Measurements from ENCODE around the gene CD300LF.
A peak's percentile ranks its signal among the peaks of the same experiment; 100 is the strongest.

Gene CD300LF

GRCh38 chr17:74750039-74750326 is 37.3 kb upstream of the CD300LF start:
- Mint-ChIP-seq H3K27ac (peak overlapping the region; percentile 83 to 94), H3K27me3 (no peaks in the 10 kb centered on the region), H3K4me3 (peak overlapping the region; percentile 91 to 95), H3K9me3 (no peaks in the 10 kb centered on the region), H3K4me1 (peaks cover 78% of the 10 kb centered on the region)
- DNase-seq, result no peak
- ATAC-seq, result no peak

- Mint-ChIP-seq H3K4me3 (peak overlapping the region; percentile 91 to 95), H3K27me3 (no peaks in the 10 kb centered on the region), H3K9me3 (no peaks in the 10 kb centered on the region), H3K4me1 (peaks cover 78% of the 10 kb centered on the region), H3K27ac (peak overlapping the region; percentile 83 to 94)
- DNase-seq, result peak in 1 of 2 donors; percentile 68
- peak; percentile 46 for ATAC-seq
Observed at GRCh38 chr17:74749279-74750038, 36.7 kb upstream of the CD300LF start.

- peak; percentile 88 for ATAC-seq
- peak within 1 kb of the TSS; percentile 91 to 95 for H3K4me3 Mint-ChIP-seq
- peaks cover 4 to 5% of the 10 kb centered on the region in 2 donors for H3K9me3 Mint-ChIP-seq
- H3K4me1 Mint-ChIP-seq, result peaks cover 78% of the 10 kb centered on the region
- peak within 1 kb of the TSS; percentile 94 to 95 for H3K27ac Mint-ChIP-seq
- peak; percentile 95 to 97 for DNase-seq
- H3K27me3 Mint-ChIP-seq, result no peaks in the 10 kb centered on the region
Observed at GRCh38 chr17:74748529-74749278, 36.0 kb upstream of the CD300LF start, which contains the start of gene NHERF1. TSS of gene NHERF1 (plus strand) at chr17:74748628. CDS start at chr17:74748847, 219 bp downstream.

- no peaks in the 10 kb centered on the region for H3K27me3 Mint-ChIP-seq
- H3K27ac Mint-ChIP-seq, result peak overlapping the region in 1 of 2 donors; percentile 68
- peaks cover 78% of the 10 kb centered on the region for H3K4me1 Mint-ChIP-seq
Observed at GRCh38 chr17:74748279-74748528, 35.5 kb upstream of the CD300LF start.

GRCh38 chr17:74746922-74747321 is 34.2 kb upstream of the CD300LF start:
- DNase-seq, result no peak
- H3K27ac Mint-ChIP-seq, result peak overlapping the region in 1 of 2 donors; percentile 43
- peaks cover 78% of the 10 kb centered on the region for H3K4me1 Mint-ChIP-seq

More at GRCh38 chr17:74748279-74748528, 35.5 kb upstream of the CD300LF start:
- Mint-ChIP-seq H3K4me3 (peak overlapping the region; percentile 64 to 76), H3K9me3 (peaks cover 5 to 10% of the 10 kb centered on the region in 2 donors)
- DNase-seq (no peak), ATAC-seq (no peak)

GRCh38 chr17:74746376-74746775 is 33.7 kb upstream of the CD300LF start:
- peak overlapping the region in 1 of 2 donors; percentile 55 for H3K4me3 Mint-ChIP-seq
- no peaks in the 10 kb centered on the region for H3K27me3 Mint-ChIP-seq
- DNase-seq (no peak), ATAC-seq (no peak)
- no peak overlapping the region for H3K27ac Mint-ChIP-seq
- H3K9me3 Mint-ChIP-seq, result peaks cover 5 to 11% of the 10 kb centered on the region in 2 donors
- peaks cover 78% of the 10 kb centered on the region for H3K4me1 Mint-ChIP-seq

More at GRCh38 chr17:74746922-74747321, 34.2 kb upstream of the CD300LF start:
- ATAC-seq, result no peak
- peaks cover 5 to 11% of the 10 kb centered on the region in 2 donors for H3K9me3 Mint-ChIP-seq
- H3K4me3 Mint-ChIP-seq, result peak overlapping the region; percentile 55 to 64
- no peaks in the 10 kb centered on the region for H3K27me3 Mint-ChIP-seq

GRCh38 chr17:74745548-74746177 is 32.9 kb upstream of the CD300LF start:
- no peak for ATAC-seq
- H3K27me3 Mint-ChIP-seq, result no peaks in the 10 kb centered on the region
- peaks cover 78% of the 10 kb centered on the region for H3K4me1 Mint-ChIP-seq
- H3K9me3 Mint-ChIP-seq, result peaks cover 5 to 11% of the 10 kb centered on the region in 2 donors
- DNase-seq, result no peak
- peak overlapping the region in 1 of 2 donors; percentile 25 for H3K27ac Mint-ChIP-seq
- H3K4me3 Mint-ChIP-seq, result no peak overlapping the region

- peak; percentile 18 for ATAC-seq
- Mint-ChIP-seq H3K4me1 (peaks cover 79% of the 10 kb centered on the region), H3K9me3 (peaks cover 5 to 11% of the 10 kb centered on the region in 2 donors), H3K27ac (peak overlapping the region in 1 of 2 donors; percentile 56), H3K4me3 (peak overlapping the region; percentile 3 to 49), H3K27me3 (no peaks in the 10 kb centered on the region)
- peak; percentile 86 to 87 for DNase-seq
Observed at GRCh38 chr17:74744714-74745547, 32.2 kb upstream of the CD300LF start.

GRCh38 chr17:74744349-74744713 is 31.6 kb upstream of the CD300LF start:
- Mint-ChIP-seq H3K9me3 (peaks cover 5 to 11% of the 10 kb centered on the region in 2 donors), H3K27me3 (no peaks in the 10 kb centered on the region), H3K4me3 (peak overlapping the region in 1 of 2 donors; percentile 49), H3K27ac (no peak overlapping the region), H3K4me1 (peaks cover 80% of the 10 kb centered on the region)
- DNase-seq (no peak), ATAC-seq (no peak)

- ATAC-seq (no peak), DNase-seq (no peak)
- H3K4me1 Mint-ChIP-seq, result peaks cover 86% of the 10 kb centered on the region
- no peaks in the 10 kb centered on the region for H3K27me3 Mint-ChIP-seq
- peaks cover 5 to 11% of the 10 kb centered on the region in 2 donors for H3K9me3 Mint-ChIP-seq
- no peak overlapping the region for H3K4me3 Mint-ChIP-seq
- no peak overlapping the region for H3K27ac Mint-ChIP-seq
Observed at GRCh38 chr17:74743755-74744154, 31.0 kb upstream of the CD300LF start.

GRCh38 chr17:74742978-74743545 is 30.3 kb upstream of the CD300LF start:
- Mint-ChIP-seq H3K27me3 (no peaks in the 10 kb centered on the region), H3K4me1 (peaks cover 93% of the 10 kb centered on the region), H3K9me3 (peaks cover 5 to 11% of the 10 kb centered on the region in 2 donors), H3K4me3 (peak overlapping the region; percentile 71 to 74), H3K27ac (peak overlapping the region; percentile 13 to 91)
- no peak for ATAC-seq
- DNase-seq, result no peak

GRCh38 chr17:74742153-74742515 is 29.4 kb upstream of the CD300LF start:
- H3K4me1 Mint-ChIP-seq, result peaks cover 86% of the 10 kb centered on the region
- H3K4me3 Mint-ChIP-seq, result peak overlapping the region; percentile 71 to 74
- H3K9me3 Mint-ChIP-seq, result peaks cover 5 to 11% of the 10 kb centered on the region in 2 donors
- ATAC-seq (peak; percentile 37), DNase-seq (peak; percentile 44 to 71)
- H3K27ac Mint-ChIP-seq, result peak overlapping the region; percentile 21 to 91
- no peaks in the 10 kb centered on the region for H3K27me3 Mint-ChIP-seq

- H3K27me3 Mint-ChIP-seq, result peaks cover 8% of the 10 kb centered on the region
Observed at GRCh38 chr17:74740641-74741387, 28.1 kb upstream of the CD300LF start.

GRCh38 chr17:74740173-74740572 is 27.4 kb upstream of the CD300LF start:
- H3K9me3 Mint-ChIP-seq, result peaks cover 5 to 11% of the 10 kb centered on the region in 2 donors
- no peak overlapping the region for H3K27ac Mint-ChIP-seq
- H3K4me1 Mint-ChIP-seq, result peaks cover 79% of the 10 kb centered on the region
- DNase-seq (no peak), ATAC-seq (no peak)
- H3K4me3 Mint-ChIP-seq, result peak overlapping the region in 1 of 2 donors; percentile 6
- H3K27me3 Mint-ChIP-seq, result peaks cover 8% of the 10 kb centered on the region

More at GRCh38 chr17:74740641-74741387, 28.1 kb upstream of the CD300LF start:
- H3K4me3 Mint-ChIP-seq, result peak overlapping the region in 1 of 2 donors; percentile 74
- no peak overlapping the region for H3K27ac Mint-ChIP-seq
- DNase-seq, result no peak
- H3K4me1 Mint-ChIP-seq, result peaks cover 80% of the 10 kb centered on the region
- peaks cover 5 to 11% of the 10 kb centered on the region in 2 donors for H3K9me3 Mint-ChIP-seq
- no peak for ATAC-seq
